ENCODE measurements around the gene TRERF1.

TRERF1 gene

GRCh38 chr6:42296614-42297013, 155.1 kb downstream of the TRERF1 start:
- DNase-seq = no peak

DNA sequence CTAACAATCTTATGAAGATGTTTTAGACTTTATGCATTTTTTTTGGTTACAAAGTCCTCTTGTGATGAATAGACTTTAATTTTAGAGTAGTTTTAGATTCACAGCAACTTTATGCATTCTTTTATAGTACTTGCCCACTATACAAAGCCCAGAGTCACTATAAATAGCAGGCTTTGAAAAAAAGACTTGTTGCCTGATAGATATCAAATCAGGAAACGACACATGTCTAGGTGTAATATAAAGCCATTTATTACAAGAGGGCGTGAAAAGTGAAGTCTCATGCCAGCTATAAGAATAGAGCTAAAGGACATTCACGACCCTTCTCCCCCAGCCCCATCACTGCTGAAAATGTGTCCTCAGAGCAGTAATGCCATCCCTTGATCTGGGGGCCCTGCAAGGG, 156.0 kb downstream of the TRERF1 start:
- DNase-seq = no peak

DNA sequence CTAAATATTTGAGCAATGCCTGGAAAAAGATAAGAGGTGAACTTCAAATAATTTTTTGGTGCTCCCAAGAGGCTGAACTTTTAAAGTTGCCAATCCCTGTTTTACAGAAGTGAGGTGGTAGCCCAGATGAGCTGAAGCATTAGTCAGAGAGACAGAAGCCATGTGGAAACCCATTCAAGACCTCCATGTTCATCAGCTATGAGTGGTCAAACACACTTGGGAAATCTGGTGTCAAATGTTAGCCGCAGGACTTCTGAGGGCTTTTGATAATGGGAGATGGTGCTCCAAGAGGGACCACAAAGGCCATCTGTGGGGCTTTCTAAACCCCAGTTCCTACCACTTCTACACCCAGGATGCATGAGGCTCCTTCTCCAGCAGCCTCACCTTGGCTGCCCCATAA, 156.5 kb downstream of the TRERF1 start:
- DNase-seq = no peak

DNA sequence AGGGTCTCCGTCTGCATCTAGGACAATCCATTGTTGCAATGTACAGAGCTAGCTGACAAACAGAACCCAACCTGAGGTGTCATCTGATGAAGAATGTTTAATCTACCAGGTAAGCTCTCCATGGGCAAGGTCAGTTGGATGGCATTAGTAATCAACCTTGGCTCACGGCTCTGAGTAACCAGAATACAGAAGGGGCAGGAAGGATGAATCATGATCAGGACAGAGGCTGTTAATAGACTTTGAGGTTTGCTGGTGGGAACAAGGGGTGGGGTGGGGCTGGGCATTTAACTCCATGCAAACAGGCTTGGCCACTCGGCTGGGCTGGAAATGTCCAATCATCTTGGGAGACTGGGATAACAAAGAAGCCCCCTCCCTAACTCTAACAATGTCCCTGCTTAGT, 157.0 kb downstream of the TRERF1 start:
- DNase-seq = no peak

GRCh38 chr6:42293386-42293977, 158.2 kb downstream of the TRERF1 start:
- DNase-seq = no peak

- DNase-seq = no peak
These were observed 159.6 kb downstream of the TRERF1 start for GRCh38 chr6:42292004-42292740.

DNA sequence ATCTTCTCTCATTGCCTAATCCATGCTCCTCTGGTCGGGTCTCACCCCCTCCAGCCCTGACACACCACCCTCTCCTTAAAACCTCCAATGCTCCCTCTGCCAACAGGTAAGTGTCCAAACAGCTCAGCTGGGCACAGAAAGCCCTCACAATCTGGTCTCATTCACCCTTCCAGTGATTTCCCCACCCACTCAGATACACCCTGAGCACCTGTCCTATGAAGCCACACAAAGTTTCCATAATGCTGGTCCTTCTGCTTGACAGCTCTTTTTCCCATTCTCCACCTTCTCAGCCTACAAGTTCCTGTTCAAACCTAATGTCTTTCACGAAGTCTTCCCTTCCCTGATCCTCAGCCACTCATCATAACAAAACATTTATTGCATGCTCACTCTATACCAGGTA, 164.0 kb downstream of the TRERF1 start:
- no peak for DNase-seq

- DNase-seq = peak; percentile 28
These were observed 170.2 kb downstream of the TRERF1 start for GRCh38 chr6:42281570-42281969.

- DNase-seq = no peak
These were observed 170.7 kb downstream of the TRERF1 start for GRCh38 chr6:42280966-42281533.

DNA sequence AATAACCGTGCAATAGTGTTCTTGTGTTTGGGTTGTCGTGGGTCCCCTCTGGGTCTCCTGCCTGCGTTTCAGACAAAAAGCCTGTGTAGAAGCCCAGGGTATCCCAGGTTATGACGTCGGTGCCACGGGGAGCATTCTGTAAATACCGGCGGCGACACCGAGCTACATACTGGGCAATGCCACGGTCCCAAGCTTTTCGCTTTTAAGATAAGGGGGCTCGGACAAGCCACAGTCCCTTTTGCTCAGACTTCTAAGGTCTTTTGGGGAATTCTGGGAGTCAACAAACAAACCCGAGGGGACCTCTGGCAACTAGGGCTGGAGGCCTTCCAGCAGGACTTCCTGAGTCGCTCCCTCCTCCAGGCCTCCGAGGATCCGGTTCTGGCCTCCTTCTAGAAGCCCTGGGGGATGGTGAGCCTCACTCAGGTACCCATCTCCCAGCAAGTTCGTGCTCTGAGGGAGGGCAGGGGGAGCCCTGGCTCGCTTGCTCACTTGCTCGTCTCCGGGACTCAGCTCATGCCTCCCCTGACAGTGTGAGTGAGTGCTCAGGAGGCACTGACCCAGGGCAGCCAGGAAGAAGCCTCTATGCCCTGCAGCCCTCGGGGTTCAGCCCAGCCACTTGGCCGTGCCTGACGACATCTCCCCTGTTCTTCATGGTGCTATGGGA, 171.6 kb downstream of the TRERF1 start:
- no peak for DNase-seq

DNA sequence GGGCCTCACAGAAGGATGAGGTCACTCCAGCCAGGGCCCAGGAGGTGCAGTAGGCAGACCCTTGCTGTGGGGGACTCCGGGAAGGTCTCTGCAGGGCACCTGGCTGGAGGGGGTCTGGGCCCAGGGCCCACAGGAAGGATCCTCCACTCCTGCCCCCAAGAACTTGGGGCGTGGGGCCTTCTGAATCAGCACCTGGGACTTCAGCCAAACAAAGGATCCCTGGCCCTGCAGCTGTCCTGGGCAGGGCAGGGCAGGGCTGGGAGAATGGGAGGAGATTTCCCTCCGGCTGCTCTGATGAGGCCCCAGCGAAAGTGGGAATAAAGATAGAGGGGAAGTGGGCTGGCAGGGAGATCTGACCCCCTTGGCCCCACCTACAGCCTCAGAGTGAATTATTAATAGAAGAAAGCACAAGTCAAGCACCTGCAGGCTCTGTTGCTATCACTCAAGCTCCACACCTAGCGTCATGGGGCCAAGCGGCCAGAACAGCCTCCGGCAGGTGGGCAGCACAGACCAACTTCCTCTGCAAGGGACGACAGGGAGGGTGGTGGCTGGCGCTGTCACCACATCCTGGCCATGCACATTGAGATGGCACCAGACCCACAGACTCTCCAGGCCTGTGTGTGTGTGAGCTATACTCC, 172.5 kb downstream of the TRERF1 start:
- no peak for DNase-seq

DNA sequence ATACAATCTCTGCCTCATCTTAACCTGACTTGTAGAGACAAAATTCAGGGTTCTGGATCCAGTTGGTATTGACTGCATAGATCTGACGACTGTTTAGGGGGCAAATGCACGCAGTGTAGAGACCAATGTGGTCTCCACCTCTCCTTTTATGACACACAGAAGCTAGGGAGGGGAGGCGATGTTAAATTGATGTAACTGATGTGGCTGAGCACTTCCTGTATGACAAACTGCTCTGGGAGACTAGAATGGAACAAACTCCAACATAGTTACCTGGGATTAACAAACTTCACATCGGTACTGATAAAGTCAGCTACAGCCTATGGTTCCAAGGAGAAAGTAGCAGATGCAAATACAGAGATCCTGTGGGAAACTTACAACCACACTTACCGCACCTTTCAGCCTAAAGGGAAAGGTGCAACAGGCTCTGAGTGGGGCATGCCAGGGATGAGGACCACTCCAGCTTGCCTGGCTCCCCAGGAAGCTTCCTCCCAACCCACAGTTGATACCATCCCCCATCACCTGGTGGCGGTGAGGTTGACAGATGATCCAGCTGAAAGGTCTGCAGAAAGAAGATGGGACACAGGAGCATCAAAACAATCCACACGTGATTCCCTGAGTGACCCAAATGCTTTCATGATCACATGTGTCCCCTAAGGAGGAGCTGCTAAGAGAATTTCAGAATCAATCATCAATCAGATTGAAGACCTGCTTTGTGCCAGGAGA, 173.4 kb downstream of the TRERF1 start:
- DNase-seq = no peak

GRCh38 chr6:42276034-42276890, 175.5 kb downstream of the TRERF1 start:
- DNase-seq = no peak

DNA sequence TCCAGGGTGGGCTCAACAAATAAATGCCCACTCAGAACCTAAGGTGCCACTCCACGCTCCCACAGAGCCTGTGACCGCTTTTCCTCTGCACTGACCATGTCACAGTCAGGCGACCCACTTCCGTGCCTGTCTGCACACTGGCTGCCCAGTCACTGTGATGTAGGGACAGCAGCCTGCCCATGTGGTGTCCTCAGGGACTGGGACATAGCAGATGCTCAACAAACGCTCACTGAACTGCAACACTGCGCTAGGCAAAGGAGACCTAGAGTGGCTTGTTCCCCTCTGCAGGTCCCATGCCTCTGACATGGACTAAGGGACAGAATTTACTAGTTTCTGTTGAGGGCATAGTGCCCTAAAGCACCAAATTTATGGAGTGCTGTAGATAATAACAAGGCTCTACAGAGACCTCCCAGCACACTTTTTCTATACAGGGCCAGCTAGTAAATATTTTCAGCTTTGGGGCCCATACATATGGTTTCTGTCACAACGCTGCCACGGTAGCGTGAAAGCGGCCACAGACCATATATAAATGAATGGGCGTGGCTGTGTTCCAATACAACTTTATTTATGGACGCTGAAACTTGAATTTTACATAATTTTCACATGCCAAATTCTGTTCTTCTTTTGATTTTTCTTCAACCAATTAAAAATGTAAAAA, 176.2 kb downstream of the TRERF1 start:
- DNase-seq = no peak

- DNase-seq = no peak
These were observed 176.8 kb downstream of the TRERF1 start for GRCh38 chr6:42274898-42275297.

DNA sequence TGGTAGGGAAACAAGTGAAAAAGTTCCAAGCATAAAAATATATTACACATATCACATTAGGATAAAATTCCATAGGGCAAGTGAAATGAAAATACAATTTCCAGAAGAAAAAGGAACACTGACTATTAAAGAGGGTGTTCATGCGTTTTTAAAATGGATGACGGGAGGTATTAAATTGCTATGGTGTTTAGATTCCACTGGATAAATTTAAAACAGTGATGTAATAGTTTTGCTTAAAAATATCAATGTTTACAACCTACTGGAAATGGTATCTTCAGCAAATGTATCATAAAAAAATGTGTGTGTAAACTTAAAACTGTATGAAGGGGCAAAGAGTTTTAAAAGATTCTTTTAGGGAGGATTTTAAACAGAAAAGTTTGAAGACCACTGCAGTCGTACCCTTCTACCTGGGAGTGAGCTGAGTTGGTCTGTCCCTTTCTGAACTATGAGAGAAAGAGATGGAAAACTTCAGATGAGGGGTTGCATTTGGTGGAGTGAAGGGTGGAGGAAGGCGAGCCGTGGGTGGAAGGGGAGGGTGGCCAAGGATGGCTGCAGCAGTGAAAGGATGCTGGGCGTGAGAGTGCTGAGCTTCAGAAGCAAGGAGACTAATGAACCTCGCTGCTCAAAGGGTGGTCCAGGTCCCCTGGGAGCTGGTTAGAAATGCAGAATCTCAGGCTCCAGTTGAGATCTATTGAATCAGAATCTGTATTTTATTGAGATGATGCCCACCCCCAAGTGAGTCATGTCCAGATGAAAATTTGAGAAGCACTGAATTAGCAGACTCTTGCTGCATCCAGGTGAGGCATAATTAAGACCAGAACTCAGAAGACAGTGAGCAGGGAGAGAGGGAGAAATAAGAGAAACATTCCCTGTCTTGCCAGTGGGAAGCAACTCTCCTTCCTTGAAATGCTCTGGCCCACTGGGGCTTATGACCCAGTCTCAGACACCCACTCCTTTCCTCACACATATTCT, 179.6 kb downstream of the TRERF1 start:
- no peak for DNase-seq

DNA sequence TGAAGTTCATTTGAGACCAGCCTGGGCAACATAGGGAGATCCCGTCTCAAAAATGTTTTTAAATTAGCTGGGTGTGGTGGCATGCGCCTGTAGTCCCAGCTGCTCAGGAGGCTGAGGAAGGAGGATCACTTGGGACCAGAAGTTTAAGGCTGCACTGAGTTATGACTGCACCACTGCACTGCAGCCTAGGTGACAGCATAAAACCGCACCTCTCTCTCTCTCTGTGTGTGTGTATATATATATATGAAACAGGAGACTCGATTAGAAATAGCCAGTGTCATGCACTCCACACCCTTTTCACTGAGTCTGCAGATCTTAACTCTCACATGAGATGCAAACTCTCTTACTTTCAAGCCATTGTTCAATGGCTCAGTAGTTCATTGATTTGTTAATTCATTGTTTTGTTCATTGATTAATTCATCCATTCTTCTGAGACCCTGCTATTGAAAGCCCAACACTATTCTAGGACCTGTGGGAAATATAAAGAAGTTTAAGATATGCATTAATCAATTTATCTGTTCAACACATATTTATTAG, 181.7 kb downstream of the TRERF1 start:
- DNase-seq = no peak

- DNase-seq = no peak
These were observed 182.2 kb downstream of the TRERF1 start for GRCh38 chr6:42269553-42269952.

DNA sequence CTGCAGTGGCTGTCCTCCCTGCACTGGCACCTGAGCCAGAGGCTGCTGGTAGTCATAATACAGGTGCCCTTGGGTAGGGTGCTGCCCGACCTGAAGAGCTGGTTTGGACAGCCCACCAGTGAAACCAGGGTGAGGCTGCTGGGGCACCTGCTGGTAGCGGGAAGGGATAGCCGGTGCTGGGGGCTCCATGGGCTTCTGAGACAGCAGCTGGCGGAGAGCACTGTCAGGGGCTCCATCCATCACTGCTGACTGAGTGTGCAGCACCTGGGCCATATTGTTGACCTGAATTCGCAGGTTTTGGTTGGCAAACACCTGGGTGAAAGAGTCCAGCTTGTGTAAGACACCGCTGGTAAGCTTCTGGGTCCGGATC, 182.9 kb downstream of the TRERF1 start:
- DNase-seq = no peak
